ENCODE results near the gene PKD1.
A peak's percentile ranks its signal among the peaks of the same experiment; 100 is the strongest.

Gene PKD1

GRCh38 chr16:2171601-2172178 is 36.0 kb upstream of the PKD1 start:
- intact Hi-C loops (cut with DNase I) = no loop called here
- DNase-seq = no peak

GRCh38 chr16:2170587-2171435 is 35.1 kb upstream of the PKD1 start:
- intact Hi-C loops (cut with DNase I) = no loop called here
- DNase-seq = no peak

GRCh38 chr16:2170080-2170479 is 34.4 kb upstream of the PKD1 start:
- intact Hi-C loops (cut with DNase I) = no loop called here
- DNase-seq = no peak

- no peak for DNase-seq
- intact Hi-C loops (cut with DNase I) = no loop called here
Observed at GRCh38 chr16:2167068-2167638, 31.5 kb upstream of the PKD1 start.

- no peak for DNase-seq
- intact Hi-C loops (cut with DNase I) = no loop called here
Observed at GRCh38 chr16:2166263-2167067, 30.8 kb upstream of the PKD1 start.

GRCh38 chr16:2165861-2166260 is 30.2 kb upstream of the PKD1 start:
- no peak for DNase-seq
- intact Hi-C loops (cut with DNase I) = no loop called here

GRCh38 chr16:2163211-2163881 is 27.6 kb upstream of the PKD1 start:
- intact Hi-C loops (cut with DNase I) = no loop called here
- DNase-seq = peak in 29 of 42 donors; percentile 38 to 84 (median 61)

GRCh38 chr16:2162676-2163118 is 27.0 kb upstream of the PKD1 start:
- intact Hi-C loops (cut with DNase I) = no loop called here

GRCh38 chr16:2161911-2162310 is 26.2 kb upstream of the PKD1 start:
- intact Hi-C loops (cut with DNase I) = no loop called here

More at GRCh38 chr16:2162676-2163118, 27.0 kb upstream of the PKD1 start:
- no peak for DNase-seq

GRCh38 chr16:2160915-2161551 is 25.3 kb upstream of the PKD1 start:
- DNase-seq = no peak
- intact Hi-C loops (cut with DNase I) = no loop called here

More at GRCh38 chr16:2161911-2162310, 26.2 kb upstream of the PKD1 start:
- DNase-seq = no peak

GRCh38 chr16:2159175-2159838 is 23.6 kb upstream of the PKD1 start:
- intact Hi-C loops (cut with DNase I) = loop anchor here (5.0 kb wide), 1 partner anchor 137 kb away; no protein-coding TSS in a partner anchor
- DNase-seq = peak in 15 of 42 donors; percentile 28 to 65 (median 55)

GRCh38 chr16:2158262-2158638 is 22.6 kb upstream of the PKD1 start:
- intact Hi-C loops (cut with DNase I) = loop anchor here (5.0 kb wide), 1 partner anchor 136 kb away; no protein-coding TSS in a partner anchor
- DNase-seq = no peak

- intact Hi-C loops (cut with DNase I) = loop anchor here (5.0 kb wide), 1 partner anchor 135 kb away; no protein-coding TSS in a partner anchor
- DNase-seq = peak in 1 of 42 donors; percentile 12
Observed at GRCh38 chr16:2157480-2158261, 22.0 kb upstream of the PKD1 start.

GRCh38 chr16:2156849-2157224 is 21.1 kb upstream of the PKD1 start:
- intact Hi-C loops (cut with DNase I) = loop anchor here (5.0 kb wide), 1 partner anchor 135 kb away; no protein-coding TSS in a partner anchor
- DNase-seq = no peak

- intact Hi-C loops (cut with DNase I) = loop anchor here (5.0 kb wide), 1 partner anchor 134 kb away; no protein-coding TSS in a partner anchor
- peak in 5 of 42 donors; percentile 13 to 40 (median 19) for DNase-seq
Observed at GRCh38 chr16:2155977-2156848, 20.5 kb upstream of the PKD1 start.

Data from head of caudate nucleus (tissue), 42 donors.